NB4 (cell line): ENCODE data around the gene GDNF.

Source experiments
- CTCF ChIP-seq: IDR thresholded peaks from one replicate; pipeline ENCODE4 v1.5.1; 2012; ENCODE audit warnings: low read depth, low read length
- MAX ChIP-seq: IDR thresholded peaks from 2 replicates; pipeline ENCODE4 v1.6.1; 2011; ENCODE audit warnings: low read depth, low read length
- MYC ChIP-seq: IDR thresholded peaks from 2 replicates; pipeline ENCODE4 v1.6.1; 2011; ENCODE audit warnings: low read depth, low read length
- POLR2A ChIP-seq: IDR thresholded peaks from 2 replicates; pipeline ENCODE4 v1.6.1; 2011; ENCODE audit warnings: mild to moderate bottlenecking; ENCODE audit not compliant: insufficient read length; ENCODE audit errors: extremely low read depth

GRCh38 chr5:37786862-37787519, 52.9 kb downstream of the GDNF start:
- TF ChIP-seq CTCF (no peak), POLR2A (no peak), MAX (no peak), MYC (no peak)
